ENCODE results near the gene POLG2. TPM values are rescaled to one million over a fixed set of nuclear protein-coding genes. Genes with fewer than 3 reads are reported as not detected.

The POLG2 gene
- polyA plus RNA-seq, 1 experiment: 9.2 TPM

DNA sequence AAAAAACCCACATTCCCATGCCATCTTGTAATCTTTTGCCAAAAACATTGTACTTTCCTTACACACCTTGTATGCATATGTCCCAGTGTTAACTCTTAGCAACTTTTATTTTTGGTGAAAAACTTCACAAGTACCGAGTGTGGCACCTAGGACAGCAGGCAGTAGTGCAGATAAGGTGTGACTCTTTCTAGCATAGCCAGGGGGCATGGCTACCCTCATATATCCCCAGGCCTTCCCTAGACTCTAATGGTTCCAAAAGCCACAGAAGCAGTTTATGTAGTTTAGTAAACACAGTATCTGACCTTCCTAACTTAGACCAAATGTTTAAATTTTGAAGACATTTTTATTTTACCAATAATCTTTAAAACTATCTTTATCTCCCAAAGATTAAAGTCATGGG lies 68.4 kb downstream of the POLG2 start:
- Histone ChIP-seq H3K9me3 (ENCODE audit: control insufficient read depth, insufficient read depth, low read length) (no peaks in the 10 kb centered on the region), H3K27ac (ENCODE audit: low read depth, low read length) (no peak overlapping the region), H3K27me3 (ENCODE audit: control insufficient read depth, insufficient read depth, low read length) (peaks cover 19% of the 10 kb centered on the region), H3K4me3 (ENCODE audit: low read depth, low read length) (no peak overlapping the region)
- DNase-seq (ENCODE audit: low read depth, low spot score): no peak
- TF ChIP-seq CTCF (IDR thresholded peaks at IDR 0.05; ENCODE audit: low read depth, low read length): no peak
- ChIA-PET CTCF (interaction anchor here (0.6 to 4.2 kb wide), 3 partner anchors 9 to 107 kb away, joined by 3 to 21 read pairs (median 12); no protein-coding TSS in a partner anchor), POLR2A (interaction anchor here (0.6 kb wide), 1 partner anchor 19 kb away, joined by 9 read pairs; no protein-coding TSS in a partner anchor)

Small RNAs within 50 kb of the gene (small RNA-seq; reads per million reads assigned to genes)
- gene ATP5MFP4 (ENCODE audit: insufficient read length, low read depth): not detected

Other genes starting within 250 kb of the POLG2 start
- gene TEX2, start 233.8 kb downstream of the POLG2 start, polyA plus RNA-seq (2011; rRNA removed): 25.6 and 27.9 TPM in 2 replicates
- gene PECAM1, start 106.2 kb downstream of the POLG2 start, polyA plus RNA-seq (2011; rRNA removed): 0.01 TPM in 1 of 2 replicates, not detected in the other
- 5.1 and 5.4 TPM in 2 replicates for gene MILR1, start 47.9 kb downstream of the POLG2 start, polyA plus RNA-seq (2011; rRNA removed)
- 722 and 915 TPM in 2 replicates for gene DDX5, start 9.2 kb upstream of the POLG2 start, polyA plus RNA-seq (2011; rRNA removed)
- 18.6 and 29.8 TPM in 2 replicates for gene CEP95, start 9.9 kb upstream of the POLG2 start, polyA plus RNA-seq (2011; rRNA removed)
- 130 and 147 TPM in 2 replicates for gene SMURF2, start 165.3 kb upstream of the POLG2 start, polyA plus RNA-seq (2011; rRNA removed)